GM12878 (cell line): ENCODE measurements around the gene TRIOBP. TPM values are rescaled to one million over a fixed set of nuclear protein-coding genes. Genes with fewer than 3 reads are reported as not detected.

Experiments used
- ATAC-seq: fragments of 200-7000 bp; cut with Tn5 transposase; 3 replicates; pipeline ENCODE4 v1.9.1; 2020; ENCODE audit warnings: mild to moderate bottlenecking, moderate library complexity
- BruUV-seq: library from RNA; stranded (reverse); fragments of 400-500 nt; replicated peaks from 2 replicates; lab custom pipeline; 2021; lab: Mats Ljungman, UMichigan
- CTCF ChIA-PET: fragments of 300-600 bp; sonication (Branson Sonifier 250); formaldehyde crosslinking; extraction: SDS; loops from one replicate; lab custom pipeline; 2021; ENCODE audit warnings: inconsistent platforms; lab: Yijun Ruan, JAX
- POLR2A ChIA-PET: fragments of 350-600 bp; formaldehyde crosslinking; extraction: SDS; loops from one replicate; lab custom pipeline; 2021; ENCODE audit warnings: inconsistent platforms; lab: Charles Lee
- RAD21 ChIA-PET: fragments of 300-600 bp; sonication (Branson Sonifier 250); formaldehyde crosslinking; loops from one replicate; lab custom pipeline; 2023; ENCODE audit warnings: antibody characterized with exemption; ENCODE audit not compliant: unreplicated experiment; lab: Charles Lee
- SMC1A ChIA-PET: fragments of 300-600 bp; sonication (Branson Sonifier 250); formaldehyde crosslinking; loops from one replicate; lab custom pipeline; 2023; ENCODE audit not compliant: unreplicated experiment, uncharacterized antibody; lab: Charles Lee
- DNase-seq: peaks from one replicate; pipeline ENCODE4 v3.0.0-alpha.2; 2011; ENCODE audit warnings: low read depth, low spot score
- FAIRE-seq: peaks from 3 replicates; lab custom pipeline; 2011; peaks lifted over from hg19 to GRCh38; lab: Jason Lieb, UNC
- H2AFZ ChIP-seq: 2 replicates; pipeline ENCODE4 v1.6.0; 2011; ENCODE audit warnings: low read depth, low read length, control low read depth; ENCODE audit not compliant: control insufficient read depth
- H3K27ac ChIP-seq: 2 replicates; pipeline ENCODE4 v1.5.1; 2011; ENCODE audit warnings: control low read depth; ENCODE audit not compliant: control insufficient read depth, insufficient read depth
- H3K27me3 ChIP-seq, 2 experiments: replicated peaks in 1 of 2; 2 replicates each; pipeline versions ENCODE4 v1.6.0 to v1.6.1; 2011; ENCODE audit warnings: low read length in 1 of 2; ENCODE audit not compliant: control insufficient read depth in 2 of 2, insufficient read depth in 2 of 2
- H3K36me3 ChIP-seq, 2 experiments: 2 replicates each; pipeline ENCODE4 v1.5.1; 2011; ENCODE audit warnings: low read length in 1 of 2; ENCODE audit not compliant: control insufficient read depth in 2 of 2, insufficient read depth in 2 of 2
- H3K4me1 ChIP-seq: 2 replicates; pipeline ENCODE4 v1.6.1; 2011; ENCODE audit warnings: mild to moderate bottlenecking, low read length, moderate library complexity, mixed read lengths; ENCODE audit not compliant: control insufficient read depth, insufficient read depth
- H3K4me2 ChIP-seq: 2 replicates; pipeline ENCODE4 v1.6.0; 2011; ENCODE audit warnings: control low read depth; ENCODE audit not compliant: control insufficient read depth, insufficient read depth
- H3K4me3 ChIP-seq: fragments of 200-600 bp; sonication (generic); 2 replicates; pipeline ENCODE4 v1.5.1; 2016
- H3K79me2 ChIP-seq: 2 replicates; pipeline ENCODE4 v1.6.0; 2011; ENCODE audit warnings: low read length; ENCODE audit not compliant: control insufficient read depth, insufficient read depth
- H3K9ac ChIP-seq: 2 replicates; pipeline ENCODE4 v1.8.0; 2011; ENCODE audit warnings: low read length, control low read depth, mixed read lengths; ENCODE audit not compliant: control insufficient read depth, insufficient read depth
- H3K9me3 ChIP-seq: replicated peaks from 3 replicates; pipeline ENCODE4 v1.5.1; 2011; ENCODE audit warnings: mild to moderate bottlenecking, low read length; ENCODE audit not compliant: control insufficient read depth, insufficient read depth
- H4K20me1 ChIP-seq: 2 replicates; pipeline ENCODE4 v1.6.0; 2011; ENCODE audit not compliant: control insufficient read depth, insufficient read depth
- BCL11A ChIP-seq: IDR thresholded peaks from 2 replicates; pipeline ENCODE4 v1.6.1; 2011; ENCODE audit warnings: low read depth, low read length
- E2F8 ChIP-seq: fragments of 450-650 bp; IDR thresholded peaks from 2 replicates; pipeline ENCODE4 v1.6.1; 2018; ENCODE audit warnings: mild to moderate bottlenecking, low read depth, moderate library complexity; ENCODE audit not compliant: partially characterized antibody
- FOS ChIP-seq: IDR thresholded peaks from 3 replicates; pipeline ENCODE4 v1.6.1; 2011; ENCODE audit warnings: borderline replicate concordance; ENCODE audit not compliant: insufficient read length; ENCODE audit errors: extremely low read depth
- IRF3 ChIP-seq: fragments of 450-650 bp; IDR thresholded peaks from 2 replicates; pipeline ENCODE4 v1.6.1; 2014; ENCODE audit warnings: mild to moderate bottlenecking
- NBN ChIP-seq: fragments of 450-650 bp; IDR thresholded peaks from 2 replicates; pipeline ENCODE4 v1.6.1; 2016
- RBBP5 ChIP-seq: fragments of 200-600 bp; sonication (generic); conservative IDR thresholded peaks from 2 replicates; pipeline ENCODE4 v1.6.1; 2016
- WGBS: methylation state at CpG from one replicate; pipeline ENCODE4 v1.1.6; 2016; ENCODE audit warnings: low lambda C conversion rate; ENCODE audit not compliant: insufficient replicate concordance, insufficient coverage; ENCODE audit errors: missing lambda C conversion rate; 5-methylcytosine and 5-hydroxymethylcytosine counted together
- in situ Hi-C: fragments of 300-500 bp; cut with MboI; formaldehyde crosslinking; loops from 9 replicates; pipeline ENCODE4 v1.14.3; 2018; ENCODE audit warnings: mixed read lengths
- intact Hi-C: fragments of 100-400 bp; cut with micrococcal nuclease; formaldehyde crosslinking; loops from one replicate; pipeline ENCODE4 v1.14.2; 2022; ENCODE audit not compliant: unreplicated experiment
- polyA plus RNA-seq, 11 experiments: library from polyadenylated mRNA; depleted of rRNA in 4 of 11; unstranded in 6 of 11; stranded (reverse) in 5 of 11; fragments of >200 nt; fragmentation: Nextera tagmentation in 4 of 11; fragmentation: Illumina TruSeq in 1 of 11; extraction: Ambion mirVana in 4 of 11; extraction: Trizol in 1 of 11; gene quantifications; 1 replicate in 1 of 11; 2 replicates in 10 of 11; pipeline versions ENCODE4 v1.2.1 to v1.2.3, GENCODE V29; 2011 to 2016; ENCODE audit warnings: inconsistent platforms in 2 of 11, missing spikeins in 2 of 11, low read depth in 1 of 11
- total RNA-seq, 4 experiments: library from RNA; depleted of rRNA in 3 of 4; stranded (reverse); fragments of >200 nt in 3 of 4; fragmentation: Illumina TruSeq in 1 of 4; extraction: Trizol in 1 of 4; gene quantifications; 2 replicates each; pipeline versions ENCODE4 v1.2.1 to v1.2.3, GENCODE V29; 2013 to 2021

Gene TRIOBP
- total and polyA plus RNA-seq, 10 of the 15 experiments (the other 5 are each of a cell fraction or from before 2014, with no cell fraction given) = 0.21 to 23.6 (median 11.9) TPM

GRCh38 chr22:37742376-37743171 is 45.7 kb downstream of the TRIOBP start:
- no peak for DNase-seq
- 67% methylated on average over 16 of the region's 16 CpGs for WGBS
- H4K20me1 ChIP-seq = no peaks in the 10 kb centered on the region
- H3K27me3 ChIP-seq = no peaks in the 10 kb centered on the region
- FAIRE-seq = no peak
- ChIA-PET CTCF (no interaction called here), RAD21 (no interaction called here), POLR2A (no interaction called here), SMC1A (no interaction called here)
- no peak overlapping the region for H2AFZ ChIP-seq
- H3K4me3 ChIP-seq = no peak overlapping the region
- H3K4me1 ChIP-seq = peaks cover 4% of the 10 kb centered on the region
- BruUV-seq = no TSS peak
- in situ Hi-C loops = no loop called here
- peaks cover 16% of the 10 kb centered on the region for H3K79me2 ChIP-seq
- no peak for TF ChIP-seq FOS
- no peak for TF ChIP-seq NBN
- TF ChIP-seq IRF3 = no peak
- TF ChIP-seq E2F8 = no peak
- no peak for TF ChIP-seq RBBP5
- TF ChIP-seq BCL11A = no peak
- intact Hi-C loops = no loop called here
- no peaks in the 10 kb centered on the region; a peak in 1 of 4 replicates for H3K36me3 ChIP-seq
- no peaks in the 10 kb centered on the region for H3K9me3 ChIP-seq
- H3K4me2 ChIP-seq = no peak overlapping the region
- no peak overlapping the region for H3K27ac ChIP-seq
- no peak for ATAC-seq
- no peak overlapping the region for H3K9ac ChIP-seq
